ENCODE results near the gene PRDM16.

PRDM16 gene

GRCh38 chr1:3401585-3402257, 332.7 kb downstream of the PRDM16 start:
- no peak for DNase-seq (ENCODE audit: extremely low read depth in 1 of 2, low read depth in 1 of 2)

DNA sequence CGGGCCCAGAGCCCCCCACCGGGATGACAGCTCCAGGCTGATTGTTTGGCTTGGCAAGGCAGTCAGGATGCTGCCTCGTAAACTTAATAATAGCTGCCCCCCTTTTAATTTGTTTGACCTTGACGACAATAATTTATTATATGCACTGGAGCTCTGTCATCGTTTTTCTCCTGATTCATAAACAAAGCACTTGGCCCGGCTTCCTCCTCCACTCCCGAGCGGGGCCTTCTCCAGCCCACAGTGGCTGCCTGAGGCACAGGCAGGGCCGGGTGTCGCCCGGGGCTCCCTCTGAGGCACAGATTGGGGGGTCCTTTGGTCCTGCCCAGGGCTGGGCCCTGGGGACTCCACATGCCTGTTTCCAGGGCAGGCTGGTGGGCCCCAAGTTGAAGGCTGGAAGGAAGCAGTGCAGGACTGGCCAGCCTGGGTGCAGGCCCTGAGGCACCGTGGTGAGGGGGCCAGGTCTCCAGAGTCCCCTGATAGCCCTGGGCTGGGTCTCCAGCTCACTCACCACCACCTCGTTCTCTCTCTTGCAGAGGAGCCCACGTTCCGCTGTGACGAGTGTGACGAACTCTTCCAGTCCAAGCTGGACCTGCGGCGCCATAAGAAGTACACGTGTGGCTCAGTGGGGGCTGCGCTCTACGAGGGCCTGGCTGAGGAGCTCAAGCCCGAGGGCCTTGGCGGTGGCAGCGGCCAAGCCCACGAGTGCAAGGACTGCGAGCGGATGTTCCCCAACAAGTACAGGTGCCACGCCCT, 333.4 kb downstream of the PRDM16 start:
- no peak for DNase-seq (ENCODE audit: extremely low read depth in 1 of 2, low read depth in 1 of 2)

DNA sequence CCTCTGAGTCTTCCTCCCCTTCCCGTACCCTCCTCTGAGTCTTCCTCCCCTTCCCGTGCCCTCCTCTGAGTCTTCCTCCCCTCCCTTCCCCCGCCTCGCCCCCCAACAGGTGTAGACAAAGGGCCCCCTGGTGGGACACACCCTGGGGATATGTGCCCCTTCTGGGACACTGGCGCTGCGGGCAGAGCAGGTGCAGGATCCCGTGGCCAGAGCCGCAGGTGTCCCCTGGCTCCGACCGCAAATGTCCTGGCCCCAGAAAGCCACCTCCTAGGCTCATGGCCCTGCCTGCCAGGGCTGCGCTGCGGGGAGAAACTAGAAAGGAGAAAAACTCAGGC, 334.0 kb downstream of the PRDM16 start:
- DNase-seq (ENCODE audit: extremely low read depth in 1 of 2, low read depth in 1 of 2): no peak

- DNase-seq (ENCODE audit: extremely low read depth in 1 of 2, low read depth in 1 of 2): no peak
Observed at GRCh38 chr1:3403388-3404231, 334.6 kb downstream of the PRDM16 start.

GRCh38 chr1:3404301-3404700, 335.3 kb downstream of the PRDM16 start:
- DNase-seq (ENCODE audit: extremely low read depth in 1 of 2, low read depth in 1 of 2): no peak

DNA sequence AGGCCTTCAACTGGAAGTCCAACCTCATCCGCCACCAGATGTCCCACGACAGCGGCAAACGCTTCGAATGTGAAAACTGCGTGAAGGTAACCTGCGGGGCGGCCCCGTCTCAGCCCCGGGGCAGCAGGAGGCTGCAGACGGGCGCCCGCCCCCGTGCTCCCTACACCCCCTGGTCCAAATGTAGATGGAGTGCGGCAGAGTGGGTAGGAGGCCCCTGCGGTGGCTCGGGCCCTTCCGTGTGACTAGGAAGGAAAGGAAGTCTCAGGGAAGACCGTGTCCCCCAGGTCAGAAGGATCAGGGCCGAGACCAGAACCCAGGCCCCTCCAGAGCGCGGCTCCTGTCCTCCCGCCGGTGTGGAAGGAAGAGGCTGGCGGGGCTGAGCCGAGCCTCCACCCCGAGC, 335.8 kb downstream of the PRDM16 start:
- no peak for DNase-seq (ENCODE audit: extremely low read depth in 1 of 2, low read depth in 1 of 2)

- DNase-seq (ENCODE audit: extremely low read depth in 1 of 2, low read depth in 1 of 2): no peak
Observed at GRCh38 chr1:3405491-3405890, 336.5 kb downstream of the PRDM16 start.

DNA sequence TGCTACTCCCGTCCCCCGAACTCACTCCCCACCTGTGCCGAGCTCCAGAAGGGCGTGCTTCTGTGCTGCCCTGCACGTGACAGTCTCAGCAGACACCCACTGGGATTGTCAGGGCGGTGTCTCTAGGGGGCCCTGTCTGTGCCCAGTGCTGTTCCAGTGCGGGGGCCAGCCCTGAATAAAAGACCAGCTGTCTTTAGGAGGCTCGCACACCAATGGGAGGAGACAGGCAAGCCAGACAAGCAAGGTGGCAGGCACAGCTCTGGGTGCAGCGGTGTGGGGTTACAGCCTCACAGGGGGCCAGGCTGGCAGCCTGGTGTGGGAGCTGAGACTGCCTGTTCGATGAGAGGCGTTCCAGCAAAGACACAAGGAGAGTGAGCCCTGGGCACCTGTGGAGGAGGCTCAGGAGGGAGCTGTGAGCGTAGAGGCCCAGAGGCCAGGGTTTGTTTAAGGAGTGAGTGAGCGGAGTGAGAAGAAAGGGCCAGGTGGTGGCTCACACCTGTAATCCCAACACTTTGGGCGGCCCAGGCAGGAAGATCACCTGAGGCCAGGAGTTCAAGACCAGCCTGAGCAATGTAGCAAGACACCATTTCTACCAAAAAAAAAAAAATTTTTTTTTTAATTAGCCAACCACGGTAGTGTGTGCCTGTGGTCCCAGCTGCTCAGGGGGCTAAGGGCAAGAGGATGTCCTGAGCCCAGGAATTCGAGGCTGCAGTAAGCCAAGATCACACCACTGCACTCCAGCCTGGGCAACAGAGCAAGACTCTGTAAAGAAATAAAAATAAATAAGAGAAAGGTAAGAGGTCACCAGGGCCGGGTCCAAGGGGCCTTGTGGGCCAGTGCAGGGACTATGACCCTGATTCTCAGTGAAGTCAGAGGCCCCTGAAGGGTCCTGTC, 337.2 kb downstream of the PRDM16 start:
- DNase-seq (ENCODE audit: extremely low read depth in 1 of 2, low read depth in 1 of 2): no peak

DNA sequence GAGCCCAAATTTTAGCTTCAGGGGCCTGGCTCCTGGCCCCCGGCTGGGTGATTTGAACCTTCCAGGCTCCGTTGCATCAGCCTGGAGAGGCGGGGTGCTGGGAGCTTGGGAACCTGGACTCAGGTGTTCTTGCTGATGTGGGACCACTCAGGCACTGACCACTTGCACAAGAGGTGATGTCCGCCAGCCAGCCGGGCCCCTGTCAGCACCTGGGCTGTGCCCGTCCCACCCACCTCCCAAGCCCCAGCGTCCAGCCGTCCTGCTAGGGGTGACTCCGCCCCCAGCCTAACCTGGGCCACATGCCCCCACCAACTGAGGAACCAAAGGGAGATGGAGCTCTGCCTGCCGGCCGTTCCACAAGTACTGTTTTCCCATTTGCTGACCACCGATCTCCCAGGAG, 338.0 kb downstream of the PRDM16 start:
- no peak for DNase-seq (ENCODE audit: extremely low read depth in 1 of 2, low read depth in 1 of 2)

DNA sequence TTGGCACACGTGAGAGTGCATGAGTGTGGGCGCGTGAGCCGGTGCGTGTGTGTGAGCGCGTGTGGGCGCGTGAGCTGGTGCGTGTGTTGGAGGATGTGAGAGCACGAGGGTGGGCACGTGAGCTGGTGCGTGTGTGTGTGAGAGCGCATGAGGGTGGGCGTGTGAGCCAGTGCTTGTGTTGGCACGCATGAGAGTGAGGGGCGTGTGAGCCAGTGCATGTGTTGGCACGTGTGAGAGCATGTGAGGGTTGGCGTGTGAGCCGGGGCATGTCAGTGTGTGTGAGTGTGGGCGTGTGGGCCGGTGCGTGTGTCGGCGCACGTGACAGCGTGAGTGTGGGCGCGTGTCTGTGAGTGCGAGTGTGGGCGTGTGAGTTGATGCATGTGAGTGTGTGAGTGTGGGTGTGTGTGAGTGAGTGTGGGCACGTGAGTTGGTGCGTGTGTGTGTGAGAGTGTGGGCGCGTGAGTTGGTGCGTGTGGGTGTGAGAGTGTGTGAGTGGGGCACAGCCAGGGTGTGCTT, 339.8 kb downstream of the PRDM16 start:
- DNase-seq (ENCODE audit: extremely low read depth in 1 of 2, low read depth in 1 of 2): no peak

DNA sequence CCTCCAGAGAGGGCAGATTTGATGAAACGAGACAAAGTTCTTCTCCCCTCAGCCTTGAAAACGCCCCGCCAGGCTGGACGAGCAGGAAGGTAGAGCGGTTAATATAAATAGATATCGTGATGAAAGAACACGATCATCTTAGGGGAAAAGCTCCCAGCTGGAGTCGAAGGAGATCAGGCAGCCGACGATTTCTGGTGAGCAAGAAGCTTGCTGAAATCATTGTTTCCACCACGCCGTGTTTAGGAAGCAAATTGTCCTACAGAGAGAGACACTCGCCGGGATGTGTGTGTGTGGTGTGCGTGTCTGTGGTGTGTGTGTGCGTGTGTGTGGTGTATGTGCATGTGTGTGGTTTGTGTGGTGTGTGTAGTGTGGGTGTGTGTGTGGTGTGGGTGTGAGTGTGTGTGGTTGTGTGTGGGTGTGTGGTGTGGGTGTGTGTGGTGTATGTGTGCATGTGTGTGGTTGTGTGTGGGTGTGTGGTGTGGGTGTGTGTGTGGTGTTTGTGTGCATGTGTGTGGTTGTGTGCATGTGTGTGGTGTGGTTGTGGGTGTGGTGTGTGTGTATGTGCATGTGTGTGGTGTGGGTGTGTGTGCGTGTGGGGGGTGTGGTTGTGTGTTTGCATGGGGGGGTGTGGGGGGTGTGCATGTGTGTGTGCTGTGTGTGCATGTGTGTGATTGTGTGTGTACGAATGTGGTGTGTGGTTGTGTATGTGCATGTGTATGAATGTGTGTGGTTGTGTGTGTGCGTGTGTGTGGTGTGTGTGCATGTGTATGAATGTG, 340.6 kb downstream of the PRDM16 start:
- no peak for DNase-seq (ENCODE audit: extremely low read depth in 1 of 2, low read depth in 1 of 2)

DNA sequence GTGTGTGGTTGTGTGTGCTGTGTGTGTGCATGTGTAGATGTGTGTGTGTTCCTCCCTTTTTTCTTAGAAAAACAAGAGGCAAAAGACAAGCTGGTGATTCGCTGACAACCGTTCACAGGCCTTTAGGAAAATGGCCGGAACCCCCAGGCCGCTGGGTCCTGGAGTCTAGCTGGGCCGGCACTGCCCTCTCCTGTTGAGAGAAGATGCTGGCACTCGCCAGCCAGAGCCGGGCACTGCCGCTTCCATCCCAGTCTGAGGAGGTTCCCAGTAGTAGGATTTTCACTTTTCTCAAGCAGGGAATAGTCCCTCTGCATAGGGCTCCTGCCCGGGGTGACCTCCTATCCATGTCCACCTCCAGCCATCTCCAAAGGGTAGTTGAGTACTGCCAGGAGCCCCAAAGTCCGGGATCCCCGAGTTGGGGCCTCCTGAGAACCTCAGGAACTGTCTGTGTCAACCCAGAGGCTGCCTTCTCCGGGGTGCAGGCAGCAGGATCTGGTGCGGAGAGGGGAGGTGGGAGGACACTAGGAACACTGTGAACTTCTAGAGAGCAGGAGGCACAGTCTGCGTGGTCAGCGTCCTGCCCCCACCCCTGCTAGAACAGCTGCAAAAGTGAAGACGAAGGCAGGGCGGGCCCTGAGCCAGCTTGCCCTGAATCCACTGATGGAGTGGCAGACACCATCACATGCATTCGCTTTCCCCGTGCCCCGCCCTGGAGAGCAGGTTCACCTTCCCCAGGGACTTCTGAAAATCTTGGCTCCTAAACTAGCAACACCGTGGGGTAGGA, 341.3 kb downstream of the PRDM16 start:
- DNase-seq (ENCODE audit: extremely low read depth in 1 of 2, low read depth in 1 of 2): no peak

DNA sequence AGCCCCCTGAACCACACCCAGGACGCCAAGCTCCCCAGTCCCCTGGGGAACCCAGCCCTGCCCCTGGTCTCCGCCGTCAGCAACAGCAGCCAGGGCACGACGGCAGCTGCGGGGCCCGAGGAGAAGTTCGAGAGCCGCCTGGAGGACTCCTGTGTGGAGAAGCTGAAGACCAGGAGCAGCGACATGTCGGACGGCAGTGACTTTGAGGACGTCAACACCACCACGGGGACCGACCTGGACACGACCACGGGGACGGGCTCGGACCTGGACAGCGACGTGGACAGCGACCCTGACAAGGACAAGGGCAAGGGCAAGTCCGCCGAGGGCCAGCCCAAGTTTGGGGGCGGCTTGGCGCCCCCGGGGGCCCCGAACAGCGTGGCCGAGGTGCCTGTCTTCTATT, 342.8 kb downstream of the PRDM16 start:
- no peak for DNase-seq (ENCODE audit: extremely low read depth in 1 of 2, low read depth in 1 of 2)

GRCh38 chr1:3412376-3412775, 343.4 kb downstream of the PRDM16 start:
- DNase-seq (ENCODE audit: extremely low read depth in 1 of 2, low read depth in 1 of 2): no peak

GRCh38 chr1:3413975-3414710, 345.1 kb downstream of the PRDM16 start:
- no peak for DNase-seq (ENCODE audit: extremely low read depth in 1 of 2, low read depth in 1 of 2)

DNA sequence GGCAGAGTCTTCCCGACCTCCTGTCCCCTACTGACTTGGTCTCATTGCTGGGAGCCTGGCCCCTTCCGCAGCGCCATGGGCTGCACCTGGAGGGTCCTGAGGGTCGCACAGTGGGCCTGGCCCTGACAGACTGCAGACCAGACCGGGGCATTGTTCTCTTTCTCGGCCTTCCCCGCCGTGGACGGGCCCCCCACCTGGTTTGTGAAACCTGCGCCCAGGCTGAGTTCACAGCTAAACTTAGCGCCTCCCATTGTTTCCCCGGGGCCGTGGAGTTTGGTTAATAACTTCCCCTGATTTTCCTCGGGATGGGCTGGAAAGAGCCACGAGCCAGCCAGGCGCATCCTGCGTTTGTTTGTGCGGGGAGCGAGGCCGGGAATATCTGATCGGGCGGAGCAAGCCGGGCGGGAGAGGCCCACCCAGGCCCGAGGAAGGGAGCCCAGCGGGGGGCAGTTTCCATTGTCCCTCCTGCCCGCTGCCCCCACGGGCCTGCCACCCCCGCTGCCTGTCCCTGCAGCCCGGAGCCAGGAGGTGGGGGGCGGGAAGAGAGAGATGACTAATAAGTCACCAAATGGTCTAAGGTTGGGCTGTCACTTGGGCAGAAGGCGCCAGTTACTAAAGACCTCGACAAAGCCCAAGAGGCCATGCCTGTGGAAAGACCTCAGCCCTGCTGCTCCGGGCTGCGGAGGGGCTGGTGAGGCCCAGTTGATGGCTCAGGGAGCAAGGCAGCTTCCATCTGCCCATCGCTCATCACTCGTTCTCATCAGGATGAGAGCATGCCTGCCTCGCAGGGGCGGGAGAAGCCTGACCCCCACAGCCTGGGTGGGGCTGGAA, 346.5 kb downstream of the PRDM16 start:
- no peak for DNase-seq (ENCODE audit: extremely low read depth in 1 of 2, low read depth in 1 of 2)

- no peak for DNase-seq (ENCODE audit: extremely low read depth in 1 of 2, low read depth in 1 of 2)
Observed at GRCh38 chr1:3417082-3417739, 348.2 kb downstream of the PRDM16 start.

All from activated CD8-positive, alpha-beta memory T cell treated with anti-CD3 and anti-CD28 coated beads for 1 hour (primary cell).